ENCODE results near the gene SHANK3.

SHANK3 gene

GRCh38 chr22:50670914-50671538 is 1.6 kb upstream of the SHANK3 start:
- Mint-ChIP-seq H3K4me3 (no peak overlapping the region), H3K27ac (peak overlapping the region; percentile 22), H3K36me3 (ENCODE audit: low read depth) (no peaks in the 10 kb centered on the region), H3K9me3 (no peaks in the 10 kb centered on the region), H3K27me3 (ENCODE audit: low read depth) (peaks cover 59% of the 10 kb centered on the region), H3K4me1 (ENCODE audit: low read depth) (peaks cover 4% of the 10 kb centered on the region)

- no peak overlapping the region for H3K4me3 Mint-ChIP-seq
- no peaks in the 10 kb centered on the region for H3K9me3 Mint-ChIP-seq
These were observed 982 bp upstream of the SHANK3 start for GRCh38 chr22:50671641-50672040.

GRCh38 chr22:50672041-50672440 is 582 bp upstream of the SHANK3 start:
- Mint-ChIP-seq H3K36me3 (ENCODE audit: low read depth) (no peaks in the 10 kb centered on the region), H3K4me3 (no peak overlapping the region), H3K4me1 (ENCODE audit: low read depth) (peaks cover 4% of the 10 kb centered on the region), H3K27me3 (ENCODE audit: low read depth) (peaks cover 69% of the 10 kb centered on the region), H3K9me3 (no peaks in the 10 kb centered on the region), H3K27ac (no peak overlapping the region)

More at GRCh38 chr22:50671641-50672040, 982 bp upstream of the SHANK3 start:
- no peak overlapping the region for H3K27ac Mint-ChIP-seq
- peaks cover 65% of the 10 kb centered on the region for H3K27me3 Mint-ChIP-seq (ENCODE audit: low read depth)
- peaks cover 4% of the 10 kb centered on the region for H3K4me1 Mint-ChIP-seq (ENCODE audit: low read depth)
- no peaks in the 10 kb centered on the region for H3K36me3 Mint-ChIP-seq (ENCODE audit: low read depth)

- peaks cover 60% of the 10 kb centered on the region for H3K27me3 Mint-ChIP-seq (ENCODE audit: low read depth)
- H3K9me3 Mint-ChIP-seq: no peaks in the 10 kb centered on the region
- H3K4me3 Mint-ChIP-seq: no peak overlapping the region
- peaks cover 4% of the 10 kb centered on the region for H3K4me1 Mint-ChIP-seq (ENCODE audit: low read depth)
- no peaks in the 10 kb centered on the region for H3K36me3 Mint-ChIP-seq (ENCODE audit: low read depth)
- H3K27ac Mint-ChIP-seq: no peak overlapping the region
These were observed 857 bp downstream of the SHANK3 start for GRCh38 chr22:50673231-50674129.

- Mint-ChIP-seq H3K4me1 (ENCODE audit: low read depth) (peaks cover 4% of the 10 kb centered on the region), H3K36me3 (ENCODE audit: low read depth) (no peaks in the 10 kb centered on the region), H3K9me3 (no peaks in the 10 kb centered on the region), H3K4me3 (no peak overlapping the region), H3K27me3 (ENCODE audit: low read depth) (peaks cover 59% of the 10 kb centered on the region), H3K27ac (no peak overlapping the region)
These were observed 1.5 kb downstream of the SHANK3 start for GRCh38 chr22:50674130-50674500.

GRCh38 chr22:50674606-50675552 is 2.3 kb downstream of the SHANK3 start:
- Mint-ChIP-seq H3K4me3 (peak overlapping the region; percentile 11), H3K36me3 (ENCODE audit: low read depth) (no peaks in the 10 kb centered on the region), H3K27me3 (ENCODE audit: low read depth) (peaks cover 58% of the 10 kb centered on the region), H3K27ac (no peak overlapping the region), H3K9me3 (no peaks in the 10 kb centered on the region), H3K4me1 (ENCODE audit: low read depth) (peaks cover 4% of the 10 kb centered on the region)

GRCh38 chr22:50675553-50676179 is 3.0 kb downstream of the SHANK3 start:
- Mint-ChIP-seq H3K27me3 (ENCODE audit: low read depth) (peaks cover 50% of the 10 kb centered on the region), H3K4me1 (ENCODE audit: low read depth) (peaks cover 4% of the 10 kb centered on the region), H3K36me3 (ENCODE audit: low read depth) (no peaks in the 10 kb centered on the region), H3K27ac (no peak overlapping the region), H3K9me3 (no peaks in the 10 kb centered on the region), H3K4me3 (peak overlapping the region; percentile 11)

- Mint-ChIP-seq H3K9me3 (peaks cover 2% of the 10 kb centered on the region), H3K4me1 (ENCODE audit: low read depth) (peaks cover 4% of the 10 kb centered on the region), H3K27me3 (ENCODE audit: low read depth) (peaks cover 44% of the 10 kb centered on the region), H3K36me3 (ENCODE audit: low read depth) (no peaks in the 10 kb centered on the region), H3K27ac (no peak overlapping the region), H3K4me3 (no peak overlapping the region)
These were observed 3.6 kb downstream of the SHANK3 start for GRCh38 chr22:50676180-50676636.

GRCh38 chr22:50676661-50677492 is 4.3 kb downstream of the SHANK3 start:
- Mint-ChIP-seq H3K4me3 (no peak overlapping the region), H3K36me3 (ENCODE audit: low read depth) (no peaks in the 10 kb centered on the region), H3K27me3 (ENCODE audit: low read depth) (peaks cover 38% of the 10 kb centered on the region), H3K4me1 (ENCODE audit: low read depth) (peaks cover 4% of the 10 kb centered on the region), H3K27ac (no peak overlapping the region), H3K9me3 (peaks cover 4% of the 10 kb centered on the region)

GRCh38 chr22:50677493-50678217 is 5.0 kb downstream of the SHANK3 start:
- peaks cover 30% of the 10 kb centered on the region for H3K27me3 Mint-ChIP-seq (ENCODE audit: low read depth)
- H3K9me3 Mint-ChIP-seq: peaks cover 4% of the 10 kb centered on the region
- no peak overlapping the region for H3K4me3 Mint-ChIP-seq
- H3K36me3 Mint-ChIP-seq (ENCODE audit: low read depth): no peaks in the 10 kb centered on the region
- peaks cover 3% of the 10 kb centered on the region for H3K4me1 Mint-ChIP-seq (ENCODE audit: low read depth)
- no peak overlapping the region for H3K27ac Mint-ChIP-seq

GRCh38 chr22:50678218-50678650 is 5.6 kb downstream of the SHANK3 start:
- H3K4me3 Mint-ChIP-seq: no peak overlapping the region
- H3K4me1 Mint-ChIP-seq (ENCODE audit: low read depth): no peaks in the 10 kb centered on the region
- H3K27ac Mint-ChIP-seq: no peak overlapping the region
- H3K9me3 Mint-ChIP-seq: peaks cover 10% of the 10 kb centered on the region
- H3K27me3 Mint-ChIP-seq (ENCODE audit: low read depth): peaks cover 24% of the 10 kb centered on the region
- H3K36me3 Mint-ChIP-seq (ENCODE audit: low read depth): no peaks in the 10 kb centered on the region

- Mint-ChIP-seq H3K27me3 (ENCODE audit: low read depth) (peaks cover 21% of the 10 kb centered on the region), H3K4me1 (ENCODE audit: low read depth) (no peaks in the 10 kb centered on the region), H3K36me3 (ENCODE audit: low read depth) (no peaks in the 10 kb centered on the region), H3K9me3 (peaks cover 11% of the 10 kb centered on the region), H3K27ac (no peak overlapping the region), H3K4me3 (no peak overlapping the region)
These were observed 6.3 kb downstream of the SHANK3 start for GRCh38 chr22:50678651-50679521.

Measured in T-helper 1 cell treated with Interleukin-12 subunit alpha and Interleukin-12 subunit beta and Interleukin-4 antibody, amounts not matched to agents 30 μg/mL and 1 μg/mL, for 36 hours (primary cell).